Immature natural killer cell (primary cell): Measurements from ENCODE around the gene MYO1E. TPM values are rescaled to one million over a fixed set of nuclear protein-coding genes. Genes with fewer than 3 reads are reported as not detected.

Source experiments
- DNase-seq, 3 donors: peaks; one replicate each; pipeline ENCODE4 v3.0.0; 2022; ENCODE audit warnings: mixed read lengths in 1 of 3
- H3K27ac Mint-ChIP-seq, 6 donors: one replicate each; pipeline ENCODE4 v1.8.0; 2020; ENCODE audit warnings: mixed read lengths in 6 of 6, mild to moderate bottlenecking in 5 of 6, inconsistent platforms in 4 of 6, moderate library complexity in 3 of 6
- H3K27me3 Mint-ChIP-seq, 3 donors: one replicate each; pipeline ENCODE4 v1.8.0; 2020 to 2021; ENCODE audit warnings: low read depth in 3 of 3, mild to moderate bottlenecking in 3 of 3, mixed read lengths in 3 of 3, moderate library complexity in 3 of 3, inconsistent platforms in 1 of 3
- H3K36me3 Mint-ChIP-seq, 3 donors: one replicate each; pipeline ENCODE4 v1.8.0; 2020; ENCODE audit warnings: mixed read lengths in 3 of 3, inconsistent platforms in 2 of 3, mild to moderate bottlenecking in 2 of 3
- H3K4me1 Mint-ChIP-seq, 2 donors: one replicate each; pipeline ENCODE4 v1.8.0; 2020; ENCODE audit warnings: inconsistent platforms in 2 of 2, mild to moderate bottlenecking in 2 of 2, mixed read lengths in 2 of 2, moderate library complexity in 1 of 2
- H3K4me3 Mint-ChIP-seq, 5 donors: one replicate each; pipeline ENCODE4 v1.8.0; 2020; ENCODE audit warnings: mild to moderate bottlenecking in 5 of 5, mixed read lengths in 5 of 5, inconsistent platforms in 3 of 5, moderate library complexity in 3 of 5
- H3K9me3 Mint-ChIP-seq, 6 donors: one replicate each; pipeline ENCODE4 v1.8.0; 2020; ENCODE audit warnings: mild to moderate bottlenecking in 6 of 6, mixed read lengths in 6 of 6, inconsistent platforms in 4 of 6, moderate library complexity in 3 of 6
- polyA plus RNA-seq, 3 donors: library from polyadenylated mRNA; unstranded; fragments of 300-500 nt; fragmentation: Illumina TruSeq; gene quantifications; one replicate each; pipeline ENCODE4 v1.2.3, GENCODE V29; 2021

Gene MYO1E
- polyA plus RNA-seq, 3 donors from 2014 or later, result 4.7 to 15.4 (median 7.1) TPM

DNA sequence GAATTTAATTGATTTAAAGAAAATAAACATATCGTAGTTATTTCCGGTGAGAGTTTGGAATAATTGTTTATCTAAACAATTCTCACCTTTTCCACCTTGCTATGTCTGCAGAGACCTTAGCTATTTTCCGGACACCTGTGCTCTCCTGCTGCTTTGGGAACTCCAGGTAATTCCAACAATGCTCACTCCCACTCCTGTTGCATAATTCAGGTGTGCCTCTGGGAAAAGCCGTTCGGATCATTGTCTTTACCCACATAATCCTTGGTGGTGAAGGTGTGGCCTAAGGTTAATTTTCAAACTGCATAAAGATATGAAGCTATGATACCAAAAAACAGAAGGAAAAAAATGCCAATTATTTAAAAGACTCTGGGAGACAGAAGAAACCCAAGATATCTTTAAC is 106.6 kb downstream of the MYO1E start:
- Mint-ChIP-seq H3K36me3 (no peaks in the 10 kb centered on the region), H3K9me3 (no peaks in the 10 kb centered on the region), H3K4me3 (no peak overlapping the region), H3K27me3 (peaks cover 0 to under 1% (median 0%) of the 10 kb centered on the region in 3 donors), H3K27ac (no peak overlapping the region), H3K4me1 (no peaks in the 10 kb centered on the region)
- no peak for DNase-seq

DNA sequence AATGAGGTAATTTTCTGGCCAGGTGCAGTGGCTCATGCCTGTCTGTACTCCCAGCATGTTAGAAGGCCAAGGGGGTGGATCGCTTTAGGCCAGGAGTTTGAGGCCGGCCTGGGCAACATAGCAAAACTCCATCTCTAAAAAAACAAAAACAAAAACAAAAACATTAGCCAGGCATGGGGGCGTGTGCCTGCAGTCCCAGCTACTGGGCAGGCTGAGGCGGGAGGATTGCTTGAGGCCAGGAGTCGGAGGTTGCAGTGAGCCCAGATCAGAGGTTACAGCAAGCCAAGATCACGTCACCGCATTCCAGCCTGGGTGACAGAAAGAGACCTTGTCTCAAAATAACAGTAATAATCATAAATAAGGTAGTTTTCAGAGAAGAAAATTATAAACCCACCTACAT is 110.4 kb downstream of the MYO1E start:
- H3K27ac Mint-ChIP-seq, result no peak overlapping the region
- H3K36me3 Mint-ChIP-seq, result no peaks in the 10 kb centered on the region
- no peak for DNase-seq
- H3K9me3 Mint-ChIP-seq, result no peaks in the 10 kb centered on the region
- no peaks in the 10 kb centered on the region for H3K4me1 Mint-ChIP-seq
- no peak overlapping the region for H3K4me3 Mint-ChIP-seq
- H3K27me3 Mint-ChIP-seq, result no peaks in the 10 kb centered on the region

DNA sequence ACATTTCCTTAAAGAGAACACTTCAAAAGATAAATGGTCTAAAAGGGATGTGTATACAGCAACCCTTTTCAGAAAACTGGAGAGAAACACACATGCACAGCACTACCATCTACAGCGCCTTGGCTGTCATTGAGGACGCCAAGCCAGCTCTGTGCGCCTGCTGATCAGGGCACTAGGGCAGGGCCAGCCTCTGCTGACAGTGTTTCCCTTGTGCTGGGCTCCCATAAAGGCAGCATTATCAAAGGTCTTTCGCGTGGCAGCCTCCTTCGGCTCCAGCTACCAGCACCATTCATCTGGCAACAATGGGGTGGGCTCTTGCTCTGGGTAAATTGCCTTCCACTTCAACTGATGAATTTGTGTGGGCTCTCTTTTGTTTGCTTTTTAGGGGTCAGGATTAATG is 112.6 kb downstream of the MYO1E start:
- H3K27me3 Mint-ChIP-seq, result no peaks in the 10 kb centered on the region
- peak overlapping the region in 1 of 6 donors; percentile 5 for H3K27ac Mint-ChIP-seq
- no peak overlapping the region for H3K4me3 Mint-ChIP-seq
- peaks cover 14 to 18% of the 10 kb centered on the region in 2 donors for H3K4me1 Mint-ChIP-seq
- H3K36me3 Mint-ChIP-seq, result no peaks in the 10 kb centered on the region
- H3K9me3 Mint-ChIP-seq, result no peaks in the 10 kb centered on the region
- DNase-seq, result no peak

DNA sequence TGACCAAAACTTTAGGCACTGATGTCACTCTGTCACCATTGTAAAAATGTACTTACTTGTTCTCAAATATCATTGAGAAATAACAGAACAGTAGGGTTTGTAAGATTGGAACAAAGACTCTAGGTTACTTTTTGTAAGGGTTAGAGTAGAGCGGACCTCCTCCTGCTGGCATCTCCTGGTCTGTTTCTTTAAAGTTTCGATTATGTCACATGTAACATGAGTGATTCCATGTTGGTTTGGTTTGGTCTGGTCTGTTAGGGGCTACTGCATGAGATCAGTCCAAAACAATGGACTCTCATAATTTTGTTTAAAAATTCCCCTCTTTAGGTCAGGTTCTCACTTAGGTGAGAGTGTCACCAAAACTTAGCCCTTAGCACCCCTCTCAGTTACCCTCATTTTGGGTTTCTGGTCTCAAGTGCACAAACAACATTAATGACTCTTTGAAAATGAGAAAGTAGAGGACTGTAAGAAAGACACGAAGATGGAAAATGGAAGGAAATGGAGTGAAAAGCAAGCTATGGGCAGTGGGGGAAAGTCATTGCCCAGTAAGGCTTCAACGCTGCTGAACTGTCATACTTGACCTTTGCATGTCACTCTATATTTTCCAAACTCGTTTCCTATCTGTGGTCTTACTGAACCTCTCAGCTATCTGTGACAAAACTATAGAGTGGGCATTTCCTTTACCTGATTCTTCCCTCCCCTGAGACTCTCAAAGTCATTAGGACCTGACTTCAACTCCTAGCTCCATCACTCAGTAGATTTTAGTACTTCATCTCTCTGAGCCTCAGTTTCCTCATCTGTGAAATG is 113.3 kb downstream of the MYO1E start:
- Mint-ChIP-seq H3K27ac (no peak overlapping the region), H3K36me3 (no peaks in the 10 kb centered on the region), H3K9me3 (no peaks in the 10 kb centered on the region), H3K4me3 (no peak overlapping the region), H3K27me3 (no peaks in the 10 kb centered on the region), H3K4me1 (peaks cover 14 to 18% of the 10 kb centered on the region in 2 donors)
- no peak for DNase-seq

DNA sequence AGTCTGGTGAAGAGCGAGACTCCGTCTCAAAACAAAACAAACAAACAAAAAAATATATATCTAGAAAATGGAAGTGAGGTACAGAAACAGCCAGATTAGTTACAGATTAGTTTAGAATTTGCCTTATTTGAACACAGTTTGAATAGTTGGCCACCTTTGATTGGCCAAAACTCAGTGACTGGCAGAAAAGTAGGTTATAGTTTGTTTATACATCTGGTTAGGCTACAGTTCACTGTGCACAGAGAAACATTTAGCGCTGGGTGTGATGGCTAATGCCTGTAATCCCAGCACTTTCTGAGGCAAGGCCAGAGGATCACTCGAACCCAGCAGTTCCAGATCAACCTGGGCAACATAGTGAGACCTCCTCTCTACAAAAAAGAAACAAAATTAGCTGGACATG is 114.4 kb downstream of the MYO1E start:
- Mint-ChIP-seq H3K4me3 (no peak overlapping the region), H3K36me3 (no peaks in the 10 kb centered on the region), H3K27ac (no peak overlapping the region), H3K27me3 (no peaks in the 10 kb centered on the region), H3K9me3 (no peaks in the 10 kb centered on the region), H3K4me1 (peaks cover 14 to 18% of the 10 kb centered on the region in 2 donors)
- no peak for DNase-seq

DNA sequence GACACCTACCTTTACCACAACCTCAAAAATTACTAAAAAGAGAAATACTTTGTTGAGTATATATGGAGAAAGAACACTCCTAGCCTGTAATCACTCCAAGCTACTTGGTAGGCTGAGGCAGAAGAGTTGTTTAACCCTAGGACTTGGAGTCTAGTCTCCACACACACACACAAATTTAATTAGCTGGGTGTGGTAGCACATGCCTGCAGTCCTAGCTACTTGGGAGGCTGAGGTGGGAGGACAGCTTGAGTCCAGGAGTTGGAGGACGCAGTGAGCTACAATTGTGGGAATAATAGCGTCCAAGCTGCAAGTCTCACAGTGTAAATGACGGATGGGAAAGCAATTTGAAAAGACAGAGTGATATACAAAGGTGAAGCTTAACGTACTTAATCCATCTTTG is 115.5 kb downstream of the MYO1E start:
- peaks cover 14 to 18% of the 10 kb centered on the region in 2 donors for H3K4me1 Mint-ChIP-seq
- peak overlapping the region in 2 of 6 donors; percentile 17 to 28 for H3K27ac Mint-ChIP-seq
- DNase-seq, result no peak
- peaks cover 0 to 3% (median 0%) of the 10 kb centered on the region in 3 donors for H3K36me3 Mint-ChIP-seq
- no peaks in the 10 kb centered on the region for H3K9me3 Mint-ChIP-seq
- peaks cover 0 to 3% (median 0%) of the 10 kb centered on the region in 3 donors for H3K27me3 Mint-ChIP-seq
- no peak overlapping the region for H3K4me3 Mint-ChIP-seq

DNA sequence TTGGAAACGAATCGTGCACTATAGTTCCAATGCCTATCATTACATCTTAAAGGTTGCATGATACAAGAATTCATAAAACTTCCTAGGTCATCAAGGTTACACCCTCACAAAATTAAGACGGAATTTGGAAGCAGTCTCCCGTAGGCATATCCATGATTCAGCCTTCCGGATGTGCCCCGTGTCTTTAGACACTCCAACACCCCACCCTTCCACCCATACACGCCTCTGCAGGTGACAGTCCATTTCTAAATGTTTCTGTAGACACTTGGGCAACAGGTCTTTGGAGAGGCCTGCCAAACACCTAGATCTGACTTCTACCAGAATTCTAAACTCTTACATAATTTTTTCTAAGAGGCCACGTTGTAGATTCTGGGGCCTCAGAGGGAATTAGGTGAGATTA is 116.2 kb downstream of the MYO1E start:
- Mint-ChIP-seq H3K4me1 (peaks cover 14 to 18% of the 10 kb centered on the region in 2 donors), H3K27me3 (peaks cover 0 to 3% (median 0%) of the 10 kb centered on the region in 3 donors), H3K27ac (peak overlapping the region in 3 of 6 donors; percentile 33 to 77 (median 50)), H3K36me3 (peaks cover 0 to 3% (median 0%) of the 10 kb centered on the region in 3 donors), H3K4me3 (no peak overlapping the region), H3K9me3 (no peaks in the 10 kb centered on the region)
- no peak for DNase-seq

DNA sequence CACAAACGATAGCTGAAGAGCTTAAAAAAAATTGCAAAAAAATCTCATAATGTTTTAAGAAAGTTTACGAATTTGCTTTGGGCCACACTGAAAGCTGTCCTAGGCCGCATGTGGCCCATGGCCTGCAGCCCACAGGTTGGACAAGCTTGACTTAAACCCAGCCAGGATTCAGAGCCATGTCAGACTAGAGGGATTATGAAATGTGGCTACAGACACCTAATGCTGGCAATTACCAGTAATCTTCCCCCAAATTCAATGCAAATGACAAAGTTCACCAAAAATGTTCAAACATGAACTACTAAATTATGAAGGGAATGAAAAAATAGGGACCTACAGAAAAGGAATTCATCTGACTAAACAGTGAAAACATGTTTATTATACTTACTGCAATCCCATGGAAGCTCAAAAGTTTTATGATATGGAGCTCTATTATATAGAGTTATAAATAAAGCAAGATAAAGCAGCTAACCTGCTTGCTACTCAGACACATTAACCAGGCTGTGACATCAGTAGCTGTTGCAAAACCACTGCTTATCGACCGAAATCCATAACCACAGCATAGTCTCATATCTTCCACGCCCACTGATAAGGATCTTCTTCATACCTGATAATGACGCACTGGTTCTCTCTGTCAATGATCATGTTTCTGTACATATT is 116.9 kb downstream of the MYO1E start:
- Mint-ChIP-seq H3K27ac (peak overlapping the region in 3 of 6 donors; percentile 3 to 71 (median 11)), H3K4me3 (no peak overlapping the region)
- peak; percentile 15 to 43 (median 38) for DNase-seq

DNA sequence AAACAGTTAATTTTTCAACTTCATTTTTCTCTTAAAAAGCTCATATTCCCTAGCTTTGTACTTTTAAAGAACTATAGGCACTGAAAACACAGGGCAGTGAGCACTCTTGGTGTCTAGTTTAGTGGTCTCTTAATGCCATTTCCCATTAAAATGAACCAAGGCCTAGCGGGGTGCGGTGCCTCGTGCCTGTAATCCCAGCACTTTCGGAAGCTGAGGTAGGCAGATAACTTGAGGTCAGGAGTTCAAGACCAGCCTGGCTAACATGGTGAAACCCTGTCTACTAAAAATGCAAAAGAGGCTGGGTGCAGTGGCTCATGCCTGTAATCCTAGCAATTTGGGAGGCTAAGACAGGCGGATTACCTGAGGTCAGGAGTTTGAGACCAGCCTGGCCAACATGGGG is 120.5 kb downstream of the MYO1E start:
- peaks cover 0 to 6% (median 3%) of the 10 kb centered on the region in 3 donors for H3K27me3 Mint-ChIP-seq
- no peak overlapping the region for H3K27ac Mint-ChIP-seq
- DNase-seq, result no peak
- peaks cover 0 to 3% (median 0%) of the 10 kb centered on the region in 3 donors for H3K36me3 Mint-ChIP-seq
- H3K9me3 Mint-ChIP-seq, result no peaks in the 10 kb centered on the region
- peaks cover 21 to 30% of the 10 kb centered on the region in 2 donors for H3K4me1 Mint-ChIP-seq
- H3K4me3 Mint-ChIP-seq, result no peak overlapping the region

More for the DNA sequence above, 116.9 kb downstream of the MYO1E start:
- H3K4me1 Mint-ChIP-seq, result peaks cover 14 to 18% of the 10 kb centered on the region in 2 donors
- H3K27me3 Mint-ChIP-seq, result peaks cover 0 to 3% (median 0%) of the 10 kb centered on the region in 3 donors
- H3K36me3 Mint-ChIP-seq, result peaks cover 0 to 3% (median 0%) of the 10 kb centered on the region in 3 donors
- H3K9me3 Mint-ChIP-seq, result no peaks in the 10 kb centered on the region

DNA sequence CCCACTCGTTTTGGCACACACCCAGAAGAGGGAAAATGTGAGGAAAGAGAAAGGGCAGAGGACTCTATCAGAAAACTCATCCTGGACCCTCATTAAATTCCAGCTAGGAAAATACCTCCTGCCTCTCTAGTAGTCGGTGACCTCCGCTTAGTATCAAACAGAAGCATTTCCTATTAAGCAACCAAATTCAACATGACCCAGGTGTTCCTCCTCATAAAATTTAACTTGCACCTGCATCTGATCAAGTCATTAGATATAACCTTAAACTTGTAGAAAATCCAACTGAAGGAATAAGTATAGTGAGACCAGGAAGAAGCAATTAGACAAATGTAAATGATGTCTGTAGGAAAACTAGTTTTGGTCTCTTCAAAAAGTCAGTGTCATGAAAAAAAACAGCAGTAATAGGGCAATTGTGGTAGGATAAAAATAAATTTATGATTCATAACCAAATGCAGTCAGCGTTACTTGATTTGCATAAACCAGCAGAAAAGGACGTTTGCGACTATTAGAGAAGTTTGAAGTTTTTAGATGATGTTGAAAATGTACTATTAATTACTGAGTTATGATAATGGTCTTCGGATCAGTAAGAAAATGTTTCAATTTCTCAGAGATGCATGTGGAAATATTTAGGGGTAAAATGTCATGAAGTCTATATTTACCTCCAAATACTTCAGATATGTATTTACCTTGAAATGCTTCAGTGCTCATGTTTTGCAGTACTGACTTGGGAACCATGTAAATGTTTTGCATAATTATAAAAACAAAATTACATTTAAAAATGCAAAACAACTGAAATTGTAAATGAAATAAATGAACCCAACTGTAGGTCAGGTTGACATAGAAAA is 121.4 kb downstream of the MYO1E start:
- no peak for DNase-seq
- peaks cover 0 to 6% (median 3%) of the 10 kb centered on the region in 3 donors for H3K27me3 Mint-ChIP-seq
- no peaks in the 10 kb centered on the region for H3K9me3 Mint-ChIP-seq
- H3K27ac Mint-ChIP-seq, result peak overlapping the region in 2 of 6 donors; percentile 32 to 57
- peaks cover 0 to 3% (median 0%) of the 10 kb centered on the region in 3 donors for H3K36me3 Mint-ChIP-seq
- no peak overlapping the region for H3K4me3 Mint-ChIP-seq
- H3K4me1 Mint-ChIP-seq, result peaks cover 16 to 24% of the 10 kb centered on the region in 2 donors

DNA sequence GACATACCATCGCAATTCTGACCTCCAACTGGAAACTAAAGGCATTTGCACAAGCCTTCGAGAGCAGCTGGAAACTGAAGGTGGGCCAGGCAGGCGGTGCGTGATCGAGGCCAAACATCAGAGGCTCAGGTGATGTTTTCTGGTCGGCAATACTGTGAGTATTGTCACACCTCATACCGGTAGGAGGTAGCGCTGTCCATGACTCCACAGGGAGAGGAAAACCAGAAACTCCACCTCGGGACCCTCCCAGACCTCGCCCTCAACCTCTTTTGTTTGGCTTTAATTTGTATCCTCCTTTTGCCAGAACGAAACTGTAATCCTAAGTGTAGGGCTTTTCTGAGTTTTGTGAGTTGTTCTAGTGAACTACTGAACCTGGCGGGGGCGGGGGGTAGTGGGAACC is 122.4 kb downstream of the MYO1E start:
- H3K36me3 Mint-ChIP-seq, result peaks cover 0 to 3% (median 0%) of the 10 kb centered on the region in 3 donors
- no peaks in the 10 kb centered on the region for H3K9me3 Mint-ChIP-seq
- H3K4me1 Mint-ChIP-seq, result peaks cover 7 to 14% of the 10 kb centered on the region in 2 donors
- no peak overlapping the region for H3K4me3 Mint-ChIP-seq
- no peak for DNase-seq
- no peak overlapping the region for H3K27ac Mint-ChIP-seq
- H3K27me3 Mint-ChIP-seq, result peaks cover 0 to 6% (median 3%) of the 10 kb centered on the region in 3 donors

DNA sequence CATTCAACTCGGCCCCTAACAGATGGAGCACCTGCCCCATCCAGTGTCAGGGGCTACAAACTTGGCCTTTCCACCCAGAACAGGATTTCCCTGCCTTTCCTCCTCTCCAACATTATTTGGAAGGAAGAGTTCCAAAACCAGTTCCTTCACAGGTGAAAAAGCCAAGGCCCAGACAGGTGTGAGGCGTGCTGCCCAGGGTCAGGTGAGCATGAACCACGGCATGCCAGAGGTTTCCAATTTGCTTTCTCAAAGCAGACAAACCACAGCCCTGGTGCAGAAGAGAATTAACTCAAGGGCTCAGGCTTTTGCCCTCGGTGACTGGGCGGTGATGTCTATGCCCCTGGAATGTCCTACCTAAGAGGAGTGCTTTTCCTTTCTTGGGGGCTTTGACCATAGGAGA is 122.9 kb downstream of the MYO1E start:
- peak overlapping the region in 1 of 6 donors; percentile 40 for H3K27ac Mint-ChIP-seq
- DNase-seq, result no peak
- H3K27me3 Mint-ChIP-seq, result peaks cover 0 to 6% (median 3%) of the 10 kb centered on the region in 3 donors
- peaks cover 0 to 3% (median 0%) of the 10 kb centered on the region in 3 donors for H3K36me3 Mint-ChIP-seq
- H3K4me1 Mint-ChIP-seq, result peaks cover 7 to 13% of the 10 kb centered on the region in 2 donors
- no peak overlapping the region for H3K4me3 Mint-ChIP-seq
- no peaks in the 10 kb centered on the region for H3K9me3 Mint-ChIP-seq

DNA sequence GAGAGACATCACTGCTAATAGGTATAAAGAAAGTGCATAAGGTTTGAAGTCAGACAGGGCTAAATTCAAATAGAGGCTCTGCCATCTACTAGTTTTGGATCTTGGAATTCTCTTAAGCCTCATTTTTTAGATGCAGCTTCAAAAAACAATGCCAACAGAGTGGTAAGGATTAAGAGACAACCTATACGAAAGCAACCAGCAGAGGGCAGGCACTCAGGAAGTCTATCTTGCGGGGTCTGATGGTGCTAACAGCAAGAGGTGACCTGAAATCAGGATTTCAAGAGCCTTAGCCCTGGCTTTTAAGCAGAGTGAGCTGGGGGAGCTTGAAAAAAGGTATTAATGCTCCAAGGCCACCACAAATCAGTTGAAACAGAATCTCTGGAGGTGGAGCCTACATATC is 125.3 kb downstream of the MYO1E start:
- H3K27me3 Mint-ChIP-seq, result peaks cover 0 to 6% (median 0%) of the 10 kb centered on the region in 3 donors
- no peaks in the 10 kb centered on the region for H3K36me3 Mint-ChIP-seq
- DNase-seq, result peak; percentile 54 to 69 (median 65)
- no peak overlapping the region for H3K4me3 Mint-ChIP-seq
- H3K4me1 Mint-ChIP-seq, result peaks cover 7 to 13% of the 10 kb centered on the region in 2 donors
- H3K27ac Mint-ChIP-seq, result peak overlapping the region in 2 of 6 donors; percentile 18 to 45
- H3K9me3 Mint-ChIP-seq, result no peaks in the 10 kb centered on the region
